NCI-H2107 treated with DMSO at 0.1 percent for 48 hours (cell line): Measurements from ENCODE around the gene CHPF.

ENCODE experiments used
- DNase-seq: peaks from one replicate; lab custom pipeline; 2025; ENCODE audit not compliant: unreplicated experiment; lab: John Stamatoyannopoulos, UW

CHPF gene

GRCh38 chr2:219514836-219515235, 28.8 kb downstream of the CHPF start:
- DNase-seq, result no peak

DNA sequence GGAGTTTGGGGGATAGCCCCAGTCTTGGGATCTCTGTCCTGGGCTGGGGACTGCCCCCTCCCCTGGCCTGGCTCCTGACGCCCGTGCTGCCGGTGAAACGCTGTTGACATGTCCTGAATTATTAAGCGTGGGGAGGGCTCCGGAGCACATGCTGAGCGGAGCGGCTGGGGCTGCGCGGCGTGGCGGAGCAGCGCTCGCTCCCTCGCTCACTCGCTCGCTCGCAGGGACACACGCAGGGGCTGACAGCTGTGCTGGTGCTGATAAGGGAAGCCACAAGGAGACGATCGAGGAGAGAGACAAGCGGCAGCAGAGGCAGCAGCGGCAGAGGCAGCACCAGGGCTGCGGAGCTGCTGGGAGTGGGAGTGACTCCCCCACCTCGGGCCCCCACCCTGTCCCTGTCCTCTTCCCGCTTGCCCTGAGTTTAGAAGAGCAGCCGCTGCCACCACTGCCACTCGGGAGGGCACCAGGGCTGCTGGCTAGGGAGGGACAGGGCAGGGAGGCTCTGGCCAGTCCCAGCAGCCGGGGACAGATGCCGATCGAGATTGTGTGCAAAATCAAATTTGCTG, 29.3 kb downstream of the CHPF start, which contains the start of gene ASIC4:
ASIC4 (plus strand) TSS at position 287 of the 566 bp plus-strand sequence; CDS start at position 530, 243 bp downstream.
- DNase-seq, result no peak

- no peak for DNase-seq
These were observed 29.8 kb downstream of the CHPF start for GRCh38 chr2:219513787-219514186.

GRCh38 chr2:219512524-219513216, 30.9 kb downstream of the CHPF start:
- no peak for DNase-seq

- DNase-seq, result no peak
These were observed 31.9 kb downstream of the CHPF start for GRCh38 chr2:219511547-219512325.

DNA sequence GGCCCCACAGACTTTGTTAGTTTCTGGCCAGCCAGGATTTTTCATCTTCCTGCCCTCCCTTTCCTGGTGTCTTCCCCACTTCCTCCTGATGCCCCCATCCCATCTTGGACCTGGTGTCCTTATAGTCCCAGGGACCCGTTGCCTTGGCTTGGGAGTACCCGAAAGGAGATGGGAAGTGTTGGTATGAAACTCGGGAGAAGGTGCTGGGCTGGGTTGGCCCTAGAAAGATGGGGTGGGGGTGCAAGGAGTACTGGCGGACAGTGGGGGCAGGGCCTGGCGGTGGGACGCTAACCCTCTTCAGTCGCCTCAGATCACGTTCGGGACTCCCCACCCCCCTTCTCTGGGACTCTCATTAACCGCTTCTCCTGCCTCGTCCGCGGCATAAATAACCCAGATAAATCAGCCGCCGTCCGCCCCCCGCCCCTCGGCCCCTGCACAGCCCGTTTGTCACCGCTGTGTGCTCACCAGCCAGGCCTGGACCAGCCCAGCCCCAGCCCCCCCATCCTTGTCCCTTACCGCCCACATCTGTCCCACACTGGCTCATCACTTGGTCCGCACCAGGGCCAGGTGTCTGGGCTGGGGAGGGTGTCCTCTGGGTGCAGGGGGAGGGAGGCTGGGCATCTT, 33.0 kb downstream of the CHPF start:
- no peak for DNase-seq

- no peak for DNase-seq
These were observed 33.7 kb downstream of the CHPF start for GRCh38 chr2:219509780-219510511.

DNA sequence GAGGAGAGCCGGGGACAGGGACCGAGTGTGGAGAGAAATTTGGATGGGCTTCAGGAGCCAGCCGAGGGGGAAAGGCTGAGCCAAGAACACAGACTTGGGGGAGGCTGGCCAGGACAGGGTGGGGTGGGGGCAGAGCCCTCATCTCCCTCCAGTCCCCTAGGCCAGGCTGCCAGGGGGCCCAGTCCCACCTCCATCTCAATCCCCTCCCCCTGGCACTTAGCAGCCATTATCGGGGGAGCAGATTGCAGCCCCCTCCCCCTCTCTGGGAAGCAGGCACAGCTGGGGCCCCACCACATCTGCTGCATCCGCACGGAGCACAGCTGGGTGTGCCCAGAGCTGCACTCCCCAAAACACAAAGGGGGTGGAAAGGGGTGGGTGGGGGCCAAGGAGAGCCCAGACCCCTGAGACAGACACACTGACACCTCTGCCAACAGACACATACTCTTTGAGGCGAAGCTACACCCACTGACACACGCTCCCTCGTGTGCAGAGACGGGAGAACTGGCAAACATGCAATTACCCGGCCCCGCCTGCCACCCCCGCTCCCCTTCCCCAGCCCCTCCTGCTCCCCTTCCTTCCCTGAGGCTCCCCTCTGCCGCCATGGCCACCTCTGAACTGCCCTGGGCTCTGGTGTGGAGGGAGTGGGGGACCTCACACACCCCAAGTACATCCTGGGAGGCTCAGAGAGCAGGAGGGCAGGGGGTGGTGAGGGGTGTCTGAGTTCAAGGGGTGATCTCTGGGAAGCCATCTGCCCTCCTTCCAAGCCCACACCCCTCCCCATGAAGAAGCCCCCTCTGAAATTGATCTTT, 34.4 kb downstream of the CHPF start:
- DNase-seq, result no peak

GRCh38 chr2:219508444-219508734, 35.2 kb downstream of the CHPF start:
- DNase-seq, result no peak

DNA sequence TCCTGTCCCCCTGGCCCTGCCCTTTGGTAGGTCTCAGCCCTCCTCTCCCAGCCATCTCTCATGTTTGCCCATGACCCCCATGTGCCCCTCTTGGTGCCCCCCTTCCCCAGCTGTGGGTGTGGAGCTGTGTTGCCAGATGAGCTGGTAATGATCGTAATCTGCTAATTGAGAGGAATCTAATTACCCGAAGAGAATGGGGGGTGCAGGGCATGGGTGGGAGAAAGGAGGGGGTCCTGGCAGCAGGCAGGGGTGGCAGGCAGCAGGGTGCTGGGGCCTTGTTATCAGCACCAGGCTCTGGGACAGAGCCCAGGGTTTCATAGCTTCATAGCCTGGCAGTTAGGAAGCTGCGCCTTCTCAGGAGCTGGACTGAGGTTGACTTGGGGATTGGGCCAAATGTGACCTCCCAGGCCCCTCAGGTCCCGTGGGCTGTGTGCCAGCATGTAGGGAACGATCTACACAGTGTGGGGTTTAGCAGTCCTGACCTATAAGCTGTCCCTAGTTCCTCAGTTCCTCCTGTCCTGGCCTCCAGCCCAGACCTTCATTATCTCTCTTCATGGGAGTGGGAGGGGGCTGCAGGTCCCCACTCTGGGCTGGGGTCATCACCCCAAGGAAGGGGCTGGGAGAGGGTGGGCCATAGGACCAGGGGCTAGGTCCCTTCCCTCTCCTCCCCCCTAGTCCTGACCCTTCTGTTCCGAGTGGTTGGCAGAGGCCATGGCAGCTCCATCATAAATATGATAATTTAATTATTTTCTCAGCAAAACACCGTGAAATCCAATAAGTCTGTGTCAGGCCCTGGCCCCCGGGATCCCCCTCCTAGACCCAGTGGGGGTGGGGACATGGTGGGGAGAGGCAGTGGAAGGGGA, 35.8 kb downstream of the CHPF start:
- no peak for DNase-seq

DNA sequence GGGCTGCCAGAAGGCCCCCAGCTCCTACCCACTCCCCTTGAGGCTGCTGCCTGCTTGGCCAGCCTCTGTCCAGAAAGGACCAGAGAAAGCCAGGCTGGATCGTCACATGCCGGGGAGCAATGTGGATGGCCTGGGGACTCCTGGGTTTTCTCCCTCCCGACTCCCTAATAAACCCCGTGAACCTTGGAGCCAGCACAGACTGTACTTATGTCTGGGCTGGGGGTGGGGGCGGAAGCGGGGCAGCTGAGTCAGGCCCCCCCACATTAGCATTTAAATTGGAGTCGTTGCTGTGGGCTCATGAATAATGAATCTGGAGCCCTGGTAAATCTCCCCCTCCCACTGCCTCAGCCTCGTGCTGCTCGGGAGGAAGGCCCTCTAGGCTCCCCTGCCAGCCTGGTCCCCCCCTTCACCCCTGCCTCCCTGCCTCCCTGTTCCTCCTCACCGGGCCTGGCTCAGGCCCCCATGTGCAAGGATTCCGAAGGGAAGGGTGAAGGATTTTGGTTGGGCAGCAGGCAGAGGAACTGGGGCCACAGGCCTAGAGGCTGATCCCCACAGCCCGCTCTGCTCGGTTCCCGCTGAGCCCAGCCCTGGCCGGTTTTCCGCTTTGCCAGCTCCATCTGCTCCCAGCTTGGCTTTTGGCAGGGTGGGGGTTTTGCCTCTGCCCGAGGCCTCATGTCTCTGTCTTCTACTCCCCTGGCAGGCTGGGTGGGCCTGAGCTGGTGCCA, 36.6 kb downstream of the CHPF start:
- DNase-seq, result no peak

DNA sequence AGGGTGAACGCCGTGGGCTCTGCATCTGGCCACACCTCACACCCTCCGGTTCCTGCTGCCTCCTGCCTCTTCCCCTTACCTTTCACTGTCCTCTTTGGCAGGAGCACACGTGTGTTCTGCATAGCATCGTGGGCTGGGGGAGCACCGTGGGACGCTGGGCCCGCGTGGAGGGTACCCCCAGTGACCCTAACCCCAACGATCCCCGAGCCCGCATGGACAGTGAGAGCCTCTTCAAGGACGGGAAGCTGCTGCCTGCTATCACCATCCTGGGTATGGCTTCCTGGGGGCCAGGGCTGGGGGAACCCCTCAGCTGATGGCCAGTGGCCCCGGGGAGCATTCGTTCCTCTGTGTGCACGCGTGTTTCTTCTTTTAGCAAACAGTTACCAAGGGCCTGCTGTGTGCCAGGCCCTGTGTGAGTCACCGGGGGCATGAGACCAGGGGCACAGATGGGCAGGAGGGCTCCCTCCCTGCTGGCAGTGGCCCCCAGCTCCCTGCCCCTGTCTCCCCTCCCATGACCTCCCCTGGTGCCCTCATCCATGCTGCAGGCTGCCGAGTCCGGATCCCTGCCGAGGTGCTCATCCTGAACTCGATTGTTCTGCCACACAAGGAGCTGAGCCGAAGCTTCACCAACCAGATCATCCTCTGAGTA, 37.3 kb downstream of the CHPF start:
- DNase-seq, result no peak

DNA sequence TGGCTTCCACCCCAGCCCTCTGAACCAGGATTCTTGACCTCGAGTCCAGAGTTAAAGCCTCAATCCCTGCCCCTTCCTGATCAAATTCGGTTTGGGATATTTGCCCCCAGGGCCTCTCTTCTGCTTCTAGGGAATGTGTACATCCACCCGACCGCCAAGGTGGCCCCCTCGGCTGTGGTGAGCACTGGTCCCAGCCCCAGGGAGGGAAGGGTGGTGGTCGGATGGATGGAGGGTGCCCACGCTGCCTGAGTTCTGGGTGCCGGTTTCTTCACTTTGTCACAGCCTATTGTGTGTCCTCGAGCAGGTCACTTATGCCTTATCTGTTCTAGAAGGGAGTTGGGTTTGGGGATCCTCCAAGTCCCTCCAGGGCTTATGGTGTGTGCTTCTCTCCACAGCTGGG, 38.0 kb downstream of the CHPF start:
- no peak for DNase-seq

- DNase-seq, result no peak
These were observed 41.0 kb downstream of the CHPF start for GRCh38 chr2:219502618-219503017.

GRCh38 chr2:219501849-219502248, 41.8 kb downstream of the CHPF start:
- DNase-seq, result no peak

- DNase-seq, result no peak
These were observed 43.5 kb downstream of the CHPF start for GRCh38 chr2:219500135-219500534.

DNA sequence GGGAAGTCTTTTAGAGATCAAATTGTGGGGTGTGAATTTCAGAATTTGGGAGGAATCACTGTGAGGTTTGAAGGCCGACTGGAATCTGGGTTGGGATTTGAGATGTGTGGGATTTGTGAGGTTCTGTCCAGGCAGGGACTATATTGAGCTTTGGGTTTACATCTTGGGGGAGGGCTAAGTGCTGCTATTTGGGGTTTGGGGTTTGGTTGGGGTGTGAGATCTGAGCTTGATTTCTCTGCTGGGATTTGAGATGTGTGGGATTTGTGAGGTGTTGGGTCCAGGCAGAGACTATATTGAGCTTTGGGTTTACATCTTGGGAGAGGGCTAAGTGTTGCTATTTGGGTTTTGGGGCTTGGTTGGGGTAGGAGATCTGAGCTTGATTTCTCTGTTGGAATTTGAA, 44.1 kb downstream of the CHPF start:
- DNase-seq, result no peak

- no peak for DNase-seq
These were observed 44.6 kb downstream of the CHPF start for GRCh38 chr2:219499058-219499307.
